Ovary (tissue), 9 donors: ENCODE data around the gene HVCN1. TPM values are rescaled to one million over a fixed set of nuclear protein-coding genes. Genes with fewer than 3 reads are reported as not detected.

ENCODE experiments used
- DNase-seq, 5 donors: peaks; one replicate each; pipeline ENCODE4 v3.0.0-alpha.2; 2019 to 2020
- H3K27ac ChIP-seq, 2 donors: fragments of 200-600 bp; one replicate each; pipeline versions ENCODE4 v1.5.1 to v1.8.0; 2019 to 2022
- H3K27me3 ChIP-seq: fragments of 200-600 bp; one replicate; pipeline ENCODE4 v1.8.0; 2022
- H3K36me3 ChIP-seq: fragments of 200-600 bp; sonication (generic); one replicate; pipeline ENCODE4 v1.5.1; 2019
- H3K4me1 ChIP-seq: one replicate; pipeline ENCODE4 v1.8.1; 2013; ENCODE audit warnings: mild to moderate bottlenecking, moderate library complexity; ENCODE audit not compliant: insufficient read depth
- H3K4me3 ChIP-seq: fragments of 200-600 bp; sonication (generic); one replicate; pipeline ENCODE4 v1.5.1; 2017
- H3K9me3 ChIP-seq, 2 donors: fragments of 200-600 bp in 1 of 2; sonication (generic) in 1 of 2; one replicate each; pipeline versions ENCODE4 v1.5.1 to v1.8.1; 2013 to 2019; ENCODE audit warnings: mild to moderate bottlenecking in 1 of 2, moderate library complexity in 1 of 2
- CTCF ChIP-seq, 3 donors: fragments of 450-650 bp in 2 of 3; fragments of 200-600 bp in 1 of 3; IDR thresholded peaks; one replicate each; pipeline versions ENCODE4 v1.5.1 to v1.8.0; 2016 to 2022; ENCODE audit warnings: antibody characterized with exemption in 3 of 3, mild to moderate bottlenecking in 1 of 3
- EP300 ChIP-seq: sonication (generic); formaldehyde crosslinking; IDR thresholded peaks from one replicate; pipeline ENCODE4 v1.6.1; 2017; ENCODE audit warnings: antibody characterized with exemption
- POLR2A ChIP-seq: fragments of 450-650 bp; IDR thresholded peaks from one replicate; pipeline ENCODE4 v1.6.1; 2017; ENCODE audit warnings: antibody characterized with exemption, mild to moderate bottlenecking, moderate library complexity
- WGBS, 3 donors: extraction: QIAGEN DNeasy Blood & Tissue Kit in 1 of 3; methylation state at CpG; one replicate each; pipeline versions ENCODE4 v1.1.5 to v1.1.7; 2013 to 2017; 5-methylcytosine and 5-hydroxymethylcytosine counted together
- intact Hi-C, 4 donors: fragments of 100-400 bp; cut with DNase I; formaldehyde crosslinking; loops; one replicate each; pipeline versions ENCODE4 v1.11.0 to v1.15.1; 2022 to 2023
- polyA plus RNA-seq, 2 donors: library from polyadenylated mRNA; stranded (reverse); fragments of 200-250 nt in 1 of 2; fragments of 350-450 nt in 1 of 2; fragmentation: Illumina TruSeq in 1 of 2; extraction: RNeasy Lipid Tissue Mini Kit (QIAGEN cat#74804) in 1 of 2; gene quantifications; one replicate each; pipeline ENCODE4 v1.2.3, GENCODE V29; 2013 to 2014
- total RNA-seq, 7 donors: library from RNA; depleted of rRNA in 2 of 7; stranded (reverse); fragments of >200 nt in 2 of 7; fragmentation: NEBNext Ultra II Directional in 3 of 7; extraction: Animal tissue kit (Norgen Biotek cat#: 25700) in 3 of 7; gene quantifications; one replicate each; pipeline versions ENCODE4 v1.1.0 to v1.2.4, GENCODE V29; 2016 to 2023
- donor health status: DM: no; HTN: no; CAD: no; lungs with moderate emphysema.
- donor health status: DM: no; HTN: no; CAD: no.
- donor health status: Bipolar disorder and iron deficiency.
- donor health status: DM: yes; HTN: yes; CAD: no.
- donor health status: DM: no; HTN: no; CAD: no.
- donor health status: DM: yes; HTN: yes; CAD: no.

The HVCN1 gene
- total and polyA plus RNA-seq, 9 donors: 6.4 to 19.4 (median 11.3) TPM

DNA sequence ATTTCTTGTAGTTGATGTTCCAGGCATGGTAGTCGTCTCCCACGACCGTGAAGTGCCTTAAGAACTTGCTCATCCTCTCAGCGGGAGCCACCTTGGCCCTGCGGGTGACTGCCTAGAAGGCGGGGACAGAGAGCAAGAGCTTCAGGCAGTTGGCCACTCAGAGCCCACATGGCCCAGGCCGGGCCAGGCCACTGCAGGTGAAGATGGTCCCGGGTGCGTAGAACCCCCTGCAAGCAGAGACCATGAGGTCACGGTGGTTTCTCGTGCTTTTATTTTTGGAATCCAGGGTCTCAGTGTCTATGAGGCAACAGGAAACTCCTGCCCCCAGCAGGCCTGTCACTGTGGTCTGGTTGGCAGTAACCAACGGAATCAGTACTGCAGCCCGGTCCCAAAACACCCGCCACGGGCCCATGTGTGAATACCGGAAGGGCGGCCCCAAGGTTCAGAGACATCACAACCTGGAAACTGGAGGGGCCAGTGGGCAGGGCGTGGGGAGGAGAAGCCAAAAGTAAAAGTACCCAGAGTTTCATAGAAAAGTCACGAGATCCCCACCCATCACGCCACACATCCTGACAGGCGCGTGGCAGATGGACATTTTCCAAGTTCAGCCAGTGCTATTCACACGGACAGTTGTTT lies 27.5 kb downstream of the HVCN1 start:
- no peak for TF ChIP-seq POLR2A
- no peak for TF ChIP-seq EP300
- no peak for TF ChIP-seq CTCF (IDR thresholded peaks at IDR 0.05)
- no peak for DNase-seq
- Histone ChIP-seq H3K27me3 (no peaks in the 10 kb centered on the region), H3K4me3 (no peak overlapping the region), H3K9me3 (no peaks in the 10 kb centered on the region), H3K27ac (no peak overlapping the region), H3K4me1 (no peaks in the 10 kb centered on the region), H3K36me3 (no peaks in the 10 kb centered on the region)
- WGBS, 3 donors: 85 to 90% (median 89%) methylated on average over 23 of the region's 23 CpGs
- intact Hi-C loops: no loop called here

DNA sequence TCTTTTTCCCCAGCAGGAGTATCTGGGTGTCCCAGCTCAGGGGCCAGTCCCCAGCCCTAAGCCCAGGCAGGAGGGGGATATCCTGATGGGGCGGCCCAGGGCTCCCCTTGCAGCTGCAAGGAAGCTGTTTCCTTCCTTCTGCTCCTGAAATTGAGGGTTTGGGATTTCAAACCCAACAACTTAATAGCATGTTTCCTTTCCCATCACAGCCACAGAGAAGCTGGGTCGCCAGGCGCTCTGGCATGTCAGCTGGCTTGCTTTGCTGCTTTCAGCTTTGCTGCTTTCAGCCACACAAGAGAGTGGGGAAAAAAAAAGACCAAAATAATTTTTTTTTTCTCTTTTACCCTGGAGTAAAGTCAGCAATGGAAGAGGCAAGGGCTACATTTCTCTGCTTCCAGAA lies 30.0 kb downstream of the HVCN1 start:
- intact Hi-C loops: loop anchor here in 1 of 4 donors (5.0 kb wide), 1 partner anchor 1653 kb away; no protein-coding TSS in a partner anchor
- Histone ChIP-seq H3K27ac (no peak overlapping the region), H3K36me3 (no peaks in the 10 kb centered on the region), H3K4me3 (no peak overlapping the region), H3K9me3 (no peaks in the 10 kb centered on the region), H3K4me1 (no peaks in the 10 kb centered on the region), H3K27me3 (no peaks in the 10 kb centered on the region)
- DNase-seq: no peak
- TF ChIP-seq CTCF (IDR thresholded peaks at IDR 0.05) (no peak), POLR2A (no peak), EP300 (no peak)
- 89 to 92% (median 92%) methylated on average over 3 of the region's 3 CpGs for WGBS, 3 donors

GRCh38 chr12:110658242-110658641 lies 30.7 kb downstream of the HVCN1 start:
- Histone ChIP-seq H3K27me3 (no peaks in the 10 kb centered on the region), H3K4me3 (no peak overlapping the region), H3K27ac (peak overlapping the region in 1 of 2 donors; percentile 4), H3K36me3 (no peaks in the 10 kb centered on the region), H3K4me1 (no peaks in the 10 kb centered on the region), H3K9me3 (no peaks in the 10 kb centered on the region)
- no peak for TF ChIP-seq CTCF (IDR thresholded peaks at IDR 0.05)
- no peak for TF ChIP-seq POLR2A
- 83 to 89% (median 86%) methylated on average over 9 of the region's 9 CpGs for WGBS, 3 donors
- DNase-seq: no peak
- intact Hi-C loops: loop anchor here in 1 of 4 donors (5.0 kb wide), 1 partner anchor 1654 kb away; no protein-coding TSS in a partner anchor

DNA sequence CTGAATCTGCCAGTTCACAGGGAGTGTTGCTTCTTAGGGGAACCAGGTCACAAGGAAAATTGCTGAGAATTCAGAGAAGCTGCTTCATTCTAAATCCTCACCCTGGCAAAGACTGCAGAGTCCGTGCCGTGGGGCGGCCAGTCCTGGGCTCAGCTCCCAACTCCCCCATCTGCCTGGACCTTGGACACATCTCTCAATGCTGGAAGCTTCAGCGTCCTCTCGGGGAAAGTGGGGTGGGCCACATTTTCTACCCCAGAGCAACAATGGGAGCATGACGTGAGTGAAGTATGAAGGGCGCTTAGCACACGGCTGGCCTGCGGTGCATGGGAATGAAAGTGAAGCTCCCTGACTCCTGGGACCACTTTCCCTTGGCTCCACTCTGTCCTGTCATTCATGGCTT lies 31.2 kb downstream of the HVCN1 start:
- Histone ChIP-seq H3K9me3 (no peaks in the 10 kb centered on the region), H3K4me1 (no peaks in the 10 kb centered on the region), H3K27ac (peak overlapping the region in 1 of 2 donors; percentile 4), H3K27me3 (no peaks in the 10 kb centered on the region), H3K4me3 (no peak overlapping the region), H3K36me3 (no peaks in the 10 kb centered on the region)
- DNase-seq: peak in 2 of 5 donors; percentile 31 to 57
- intact Hi-C loops: loop anchor here in 1 of 4 donors (5.0 kb wide), 1 partner anchor 1655 kb away; no protein-coding TSS in a partner anchor
- TF ChIP-seq POLR2A: no peak
- TF ChIP-seq CTCF (IDR thresholded peaks at IDR 0.05): no peak
- TF ChIP-seq EP300: no peak
- 31 to 37% (median 35%) methylated on average over 9 of the region's 9 CpGs for WGBS, 3 donors
